ENCODE data around the gene CGREF1.

Gene CGREF1

DNA sequence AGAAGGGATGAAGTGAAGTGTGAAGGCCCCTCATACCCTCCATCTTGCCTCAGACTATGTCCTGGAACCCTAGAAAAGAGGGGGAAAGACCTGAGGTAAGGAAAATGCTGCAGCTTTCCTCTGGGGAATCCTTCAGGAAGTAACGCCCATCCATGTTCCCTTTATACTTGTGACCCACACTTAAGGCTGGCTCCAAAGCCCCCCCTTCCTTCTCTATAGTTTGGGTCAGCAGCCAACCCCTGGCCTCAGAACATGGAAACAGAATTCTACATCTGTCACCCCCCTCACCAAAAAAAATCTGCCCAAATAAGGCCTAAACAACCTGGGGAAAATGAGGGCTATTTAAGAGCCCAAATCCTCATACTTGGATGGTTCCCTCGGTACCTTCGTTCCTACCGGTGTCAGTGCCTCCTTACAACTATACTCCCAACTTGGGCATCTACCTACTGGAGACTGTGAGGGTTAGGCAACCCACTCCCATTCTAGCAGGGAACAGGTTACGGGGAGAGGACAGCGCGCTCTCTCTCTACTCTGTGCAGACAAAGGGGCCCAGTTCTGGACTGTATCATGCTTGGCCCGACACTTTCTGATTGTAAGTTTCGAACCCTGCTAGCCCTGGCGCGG, 48.2 kb downstream of the CGREF1 start:
- peak overlapping the region; percentile 72 for H3K27ac ChIP-seq (ENCODE audit: low read length)

DNA sequence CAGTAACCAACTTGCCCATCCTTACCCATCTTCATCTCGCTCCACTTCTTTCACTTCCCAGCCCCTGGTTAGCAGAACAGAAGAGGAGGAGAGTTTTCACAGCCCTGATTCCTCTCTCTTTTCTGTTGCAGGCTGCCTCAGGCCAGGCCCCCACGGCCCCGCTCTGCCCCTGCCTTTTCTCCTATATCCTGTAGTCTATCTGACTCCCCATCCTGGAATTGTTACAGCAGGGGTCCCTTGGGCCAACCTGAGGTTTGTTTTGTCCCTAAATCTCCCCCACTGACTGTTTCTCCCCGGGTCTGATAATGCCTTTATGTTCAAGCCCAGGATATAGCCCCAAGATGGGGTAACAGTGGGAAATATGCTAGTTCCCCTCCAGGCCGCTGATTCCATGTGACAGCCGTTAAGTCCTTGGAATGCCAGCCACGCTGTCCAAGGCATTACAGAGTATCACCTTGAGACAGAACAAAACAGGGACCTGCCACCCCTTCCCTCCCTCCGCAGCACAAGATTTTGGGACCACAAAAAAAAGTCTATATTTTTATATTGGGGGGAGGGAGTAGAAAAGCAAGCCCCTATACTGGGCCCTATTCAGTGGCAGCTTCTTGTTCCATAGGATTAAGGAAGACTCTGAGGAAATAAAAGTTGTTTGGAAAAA, 48.8 kb downstream of the CGREF1 start:
- TF ChIP-seq EZH2 (IDR thresholded peaks at IDR 0.05; ENCODE audit: borderline replicate concordance, low read depth, low read length, severe bottlenecking) = no peak
- no peak for DNase-seq
- peaks cover 43% of the 10 kb centered on the region for H3K4me1 ChIP-seq (ENCODE audit: insufficient read depth, low read length)
- peaks cover 28% of the 10 kb centered on the region for H3K79me2 ChIP-seq (ENCODE audit: insufficient read depth, low read length)
- H3K36me3 ChIP-seq (ENCODE audit: insufficient read depth, low read length) = peaks cover 45% of the 10 kb centered on the region
- no peak overlapping the region for H2AFZ ChIP-seq (ENCODE audit: low read depth, low read length)
- peak overlapping the region; percentile 72; the same call in 1 of the 2 replicates for H3K27ac ChIP-seq (ENCODE audit: low read length)
- H3K27me3 ChIP-seq (ENCODE audit: insufficient read depth, low read length, poor library complexity) = no peaks in the 10 kb centered on the region
- H4K20me1 ChIP-seq (ENCODE audit: insufficient read depth, low read length) = peaks cover 20% of the 10 kb centered on the region; the same call in 1 of the 2 replicates
- peak overlapping the region; percentile 95 for H3K4me2 ChIP-seq (ENCODE audit: insufficient read depth, low read length)
- no peak for ATAC-seq (ENCODE audit: insufficient read depth, low read depth)
- peak overlapping the region; percentile 84 for H3K9ac ChIP-seq (ENCODE audit: low read depth, low read length)
- H3K9me3 ChIP-seq (ENCODE audit: insufficient read depth, low read length, severe bottlenecking) = no peaks in the 10 kb centered on the region
- peak overlapping the region; percentile 84 to 91; a peak in 3 of 4 replicates for H3K4me3 ChIP-seq (ENCODE audit: low read depth in 1 of 2, low read length in 2 of 2)

More for the DNA sequence above, 48.2 kb downstream of the CGREF1 start:
- Histone ChIP-seq H3K9ac (ENCODE audit: low read depth, low read length) (peak overlapping the region; percentile 84), H3K4me2 (ENCODE audit: insufficient read depth, low read length) (peak overlapping the region; percentile 95), H3K79me2 (ENCODE audit: insufficient read depth, low read length) (peaks cover 28% of the 10 kb centered on the region), H3K4me3 (ENCODE audit: low read depth in 1 of 2, low read length in 2 of 2) (peak overlapping the region; percentile 84 to 91), H3K4me1 (ENCODE audit: insufficient read depth, low read length) (peaks cover 50% of the 10 kb centered on the region), H3K36me3 (ENCODE audit: insufficient read depth, low read length) (peaks cover 40% of the 10 kb centered on the region), H3K27me3 (ENCODE audit: insufficient read depth, low read length, poor library complexity) (no peaks in the 10 kb centered on the region), H4K20me1 (ENCODE audit: insufficient read depth, low read length) (peaks cover 20% of the 10 kb centered on the region; the same call in 1 of the 2 replicates), H2AFZ (ENCODE audit: low read depth, low read length) (peak overlapping the region; percentile 73), H3K9me3 (ENCODE audit: insufficient read depth, low read length, severe bottlenecking) (no peaks in the 10 kb centered on the region)
- no peak for DNase-seq
- no peak for TF ChIP-seq EZH2 (IDR thresholded peaks at IDR 0.05; ENCODE audit: borderline replicate concordance, low read depth, low read length, severe bottlenecking)
- TF ChIP-seq, protein P1, sequence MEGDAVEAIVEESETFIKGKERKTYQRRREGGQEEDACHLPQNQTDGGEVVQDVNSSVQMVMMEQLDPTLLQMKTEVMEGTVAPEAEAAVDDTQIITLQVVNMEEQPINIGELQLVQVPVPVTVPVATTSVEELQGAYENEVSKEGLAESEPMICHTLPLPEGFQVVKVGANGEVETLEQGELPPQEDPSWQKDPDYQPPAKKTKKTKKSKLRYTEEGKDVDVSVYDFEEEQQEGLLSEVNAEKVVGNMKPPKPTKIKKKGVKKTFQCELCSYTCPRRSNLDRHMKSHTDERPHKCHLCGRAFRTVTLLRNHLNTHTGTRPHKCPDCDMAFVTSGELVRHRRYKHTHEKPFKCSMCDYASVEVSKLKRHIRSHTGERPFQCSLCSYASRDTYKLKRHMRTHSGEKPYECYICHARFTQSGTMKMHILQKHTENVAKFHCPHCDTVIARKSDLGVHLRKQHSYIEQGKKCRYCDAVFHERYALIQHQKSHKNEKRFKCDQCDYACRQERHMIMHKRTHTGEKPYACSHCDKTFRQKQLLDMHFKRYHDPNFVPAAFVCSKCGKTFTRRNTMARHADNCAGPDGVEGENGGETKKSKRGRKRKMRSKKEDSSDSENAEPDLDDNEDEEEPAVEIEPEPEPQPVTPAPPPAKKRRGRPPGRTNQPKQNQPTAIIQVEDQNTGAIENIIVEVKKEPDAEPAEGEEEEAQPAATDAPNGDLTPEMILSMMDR (IDR thresholded peaks at IDR 0.05; ENCODE audit: borderline replicate concordance, extremely low read depth, low read length, poor library complexity, severe bottlenecking) = no peak
- no peak for ATAC-seq (ENCODE audit: insufficient read depth, low read depth)

DNA sequence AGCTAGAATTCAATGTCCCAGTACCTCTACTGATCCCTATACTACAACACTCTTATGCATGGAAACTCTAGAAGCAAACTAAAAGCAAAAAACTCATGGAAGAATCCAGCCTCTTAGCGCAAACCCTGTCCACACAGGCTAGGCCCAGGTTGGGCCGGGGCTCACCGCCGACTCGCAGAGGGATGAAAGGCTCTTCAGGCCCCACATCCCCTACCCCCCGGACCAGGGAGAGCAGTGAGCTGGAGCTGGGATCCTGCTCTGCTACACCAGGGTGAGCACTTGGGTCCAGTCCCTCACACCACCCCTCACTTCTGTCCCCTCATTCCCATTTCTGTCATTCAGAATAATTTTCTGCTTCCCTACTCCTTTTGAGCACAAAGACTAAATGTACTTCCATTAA, 49.5 kb downstream of the CGREF1 start:
- H3K79me2 ChIP-seq (ENCODE audit: insufficient read depth, low read length) = peaks cover 28% of the 10 kb centered on the region
- peaks cover 20% of the 10 kb centered on the region; the same call in 1 of the 2 replicates for H4K20me1 ChIP-seq (ENCODE audit: insufficient read depth, low read length)

More for the DNA sequence above, 49.5 kb downstream of the CGREF1 start:
- H3K9me3 ChIP-seq (ENCODE audit: insufficient read depth, low read length, severe bottlenecking) = no peaks in the 10 kb centered on the region
- DNase-seq (no peak), ATAC-seq (ENCODE audit: insufficient read depth, low read depth) (no peak)
- no peak overlapping the region for H2AFZ ChIP-seq (ENCODE audit: low read depth, low read length)
- no peak overlapping the region for H3K4me3 ChIP-seq (ENCODE audit: low read depth in 1 of 2, low read length in 2 of 2)
- H3K9ac ChIP-seq (ENCODE audit: low read depth, low read length) = peak overlapping the region; percentile 84; the same call in 1 of the 2 replicates
- peaks cover 48% of the 10 kb centered on the region for H3K36me3 ChIP-seq (ENCODE audit: insufficient read depth, low read length)
- peaks cover 37% of the 10 kb centered on the region for H3K4me1 ChIP-seq (ENCODE audit: insufficient read depth, low read length)
- TF ChIP-seq EZH2 (IDR thresholded peaks at IDR 0.05; ENCODE audit: borderline replicate concordance, low read depth, low read length, severe bottlenecking) = no peak
- TF ChIP-seq, protein P1 (IDR thresholded peaks at IDR 0.05; ENCODE audit: borderline replicate concordance, extremely low read depth, low read length, poor library complexity, severe bottlenecking) = no peak
- H3K27me3 ChIP-seq (ENCODE audit: insufficient read depth, low read length, poor library complexity) = no peaks in the 10 kb centered on the region
- peak overlapping the region; percentile 95; the same call in 1 of the 2 replicates for H3K4me2 ChIP-seq (ENCODE audit: insufficient read depth, low read length)
- H3K27ac ChIP-seq (ENCODE audit: low read length) = no peak overlapping the region

All from DND-41 (cell line).